Right kidney (tissue), 1 donor: Measurements from ENCODE around the gene CAMKV.

Experiments used
- DNase-seq: peaks from one replicate; pipeline ENCODE4 v3.0.0-alpha.2; 2016

The CAMKV gene

GRCh38 chr3:49895791-49896190 is 26.1 kb upstream of the CAMKV start:
- DNase-seq, result no peak

- DNase-seq, result no peak
These were observed 19.6 kb upstream of the CAMKV start for GRCh38 chr3:49889296-49889695.

- no peak for DNase-seq
These were observed 17.2 kb upstream of the CAMKV start for GRCh38 chr3:49886922-49887265.

- DNase-seq, result no peak
These were observed 14.3 kb upstream of the CAMKV start for GRCh38 chr3:49883998-49884397.

GRCh38 chr3:49882166-49882565 is 12.5 kb upstream of the CAMKV start:
- no peak for DNase-seq

- DNase-seq, result no peak
These were observed 11.0 kb upstream of the CAMKV start for GRCh38 chr3:49880581-49881315.

- no peak for DNase-seq
These were observed 10.0 kb upstream of the CAMKV start for GRCh38 chr3:49879721-49880120.

- DNase-seq, result no peak
These were observed 9.0 kb upstream of the CAMKV start for GRCh38 chr3:49878686-49879085.

- DNase-seq, result no peak
These were observed 8.0 kb upstream of the CAMKV start for GRCh38 chr3:49877716-49878115.

- DNase-seq, result no peak
These were observed 6.9 kb upstream of the CAMKV start for GRCh38 chr3:49876567-49876966.

- no peak for DNase-seq
These were observed 3.9 kb upstream of the CAMKV start for GRCh38 chr3:49873623-49874022.

- no peak for DNase-seq
These were observed 3.1 kb upstream of the CAMKV start for GRCh38 chr3:49872801-49873281.

GRCh38 chr3:49871531-49872153 is 1.9 kb upstream of the CAMKV start:
- DNase-seq, result no peak

GRCh38 chr3:49868862-49869466 is 742 bp downstream of the CAMKV start:
- DNase-seq, result no peak

- no peak for DNase-seq
These were observed 1.8 kb downstream of the CAMKV start for GRCh38 chr3:49867871-49868321.

GRCh38 chr3:49867400-49867799 is 2.3 kb downstream of the CAMKV start:
- DNase-seq, result no peak

- no peak for DNase-seq
These were observed 4.4 kb downstream of the CAMKV start for GRCh38 chr3:49865198-49865784.

GRCh38 chr3:49864505-49864904 is 5.2 kb downstream of the CAMKV start:
- DNase-seq, result no peak

GRCh38 chr3:49859576-49860305 is 10.0 kb downstream of the CAMKV start:
- no peak for DNase-seq

- peak; percentile 91 for DNase-seq
These were observed 13.3 kb downstream of the CAMKV start, which contains the start of gene TRAIP for GRCh38 chr3:49856181-49857005. Gene TRAIP, minus strand, starts transcription at chr3:49856564. Its CDS starts 111 bp downstream, at chr3:49856453.

GRCh38 chr3:49855662-49856061 is 14.0 kb downstream of the CAMKV start:
- DNase-seq, result no peak

GRCh38 chr3:49845694-49846093 is 24.0 kb downstream of the CAMKV start:
- no peak for DNase-seq
